ENCODE results near the gene C11orf54.
"Not testable (repeated sequence)": the region's sequence is repeated elsewhere in the genome, so short reads cannot be mapped to it uniquely, and the experiment has no call there.

Gene C11orf54

GRCh38 chr11:93732237-93732892, 9.1 kb upstream of the C11orf54 start:
- DNase-seq (ENCODE audit: low read depth) = no peak
- H3K4me3 ChIP-seq (ENCODE audit: low read depth, low read length) = no peak overlapping the region

- H3K4me3 ChIP-seq (ENCODE audit: low read depth, low read length) = no peak overlapping the region
- DNase-seq (ENCODE audit: low read depth) = no peak
These were observed 8.0 kb upstream of the C11orf54 start for GRCh38 chr11:93733474-93733873.

- H3K4me3 ChIP-seq (ENCODE audit: low read depth, low read length) = no peak overlapping the region
- DNase-seq (ENCODE audit: low read depth) = no peak
These were observed 6.8 kb upstream of the C11orf54 start for GRCh38 chr11:93734427-93735222.

- H3K4me3 ChIP-seq (ENCODE audit: low read depth, low read length) = no peak overlapping the region
- DNase-seq (ENCODE audit: low read depth) = no peak
These were observed 5.8 kb upstream of the C11orf54 start for GRCh38 chr11:93735627-93736026.

GRCh38 chr11:93736129-93736528, 5.3 kb upstream of the C11orf54 start:
- H3K4me3 ChIP-seq (ENCODE audit: low read depth, low read length) = no peak overlapping the region
- no peak for DNase-seq (ENCODE audit: low read depth)

- H3K4me3 ChIP-seq (ENCODE audit: low read depth, low read length) = peak overlapping the region; percentile 93
- DNase-seq (ENCODE audit: low read depth) = no peak
These were observed 3.4 kb upstream of the C11orf54 start for GRCh38 chr11:93737904-93738612.

- H3K4me3 ChIP-seq (ENCODE audit: low read depth, low read length) = peak overlapping the region; percentile 93
- DNase-seq (ENCODE audit: low read depth) = no peak
These were observed 2.8 kb upstream of the C11orf54 start for GRCh38 chr11:93738647-93739081.

- H3K4me3 ChIP-seq (ENCODE audit: low read depth, low read length) = peak overlapping the region; percentile 93
- DNase-seq (ENCODE audit: low read depth) = no peak
These were observed 1.3 kb upstream of the C11orf54 start for GRCh38 chr11:93740031-93740729.

GRCh38 chr11:93740730-93741093, 760 bp upstream of the C11orf54 start:
- DNase-seq (ENCODE audit: low read depth) = no peak
- H3K4me3 ChIP-seq (ENCODE audit: low read depth, low read length) = peak overlapping the region; percentile 93

- peak overlapping the region; percentile 93 for H3K4me3 ChIP-seq (ENCODE audit: low read depth, low read length)
- DNase-seq (ENCODE audit: low read depth) = peak; percentile 24
These were observed 382 bp downstream of the C11orf54 start for GRCh38 chr11:93741882-93742226.

- no peak overlapping the region for H3K4me3 ChIP-seq (ENCODE audit: low read depth, low read length)
- no peak for DNase-seq (ENCODE audit: low read depth)
These were observed 1.8 kb downstream of the C11orf54 start for GRCh38 chr11:93743291-93743690.

GRCh38 chr11:93744669-93745004, 3.2 kb downstream of the C11orf54 start:
- no peak overlapping the region for H3K4me3 ChIP-seq (ENCODE audit: low read depth, low read length)
- DNase-seq (ENCODE audit: low read depth) = no peak

- not testable (repeated sequence) for H3K4me3 ChIP-seq (ENCODE audit: low read depth, low read length); DNase-seq (ENCODE audit: low read depth)
These were observed 3.7 kb downstream of the C11orf54 start for GRCh38 chr11:93745005-93745755.

- H3K4me3 ChIP-seq (ENCODE audit: low read depth, low read length) = no peak overlapping the region
- DNase-seq (ENCODE audit: low read depth) = no peak
These were observed 4.6 kb downstream of the C11orf54 start for GRCh38 chr11:93746101-93746500.

- DNase-seq (ENCODE audit: low read depth) = no peak
These were observed 5.7 kb downstream of the C11orf54 start for GRCh38 chr11:93747122-93747521.

GRCh38 chr11:93751001-93751400, 9.5 kb downstream of the C11orf54 start:
- no peak for DNase-seq (ENCODE audit: low read depth)
- H3K4me3 ChIP-seq (ENCODE audit: low read depth, low read length) = no peak overlapping the region

More at GRCh38 chr11:93747122-93747521, 5.7 kb downstream of the C11orf54 start:
- H3K4me3 ChIP-seq (ENCODE audit: low read depth, low read length) = no peak overlapping the region

GRCh38 chr11:93753241-93753640, 11.8 kb downstream of the C11orf54 start:
- no peak for DNase-seq (ENCODE audit: low read depth)

GRCh38 chr11:93756748-93757147, 15.3 kb downstream of the C11orf54 start:
- H3K4me3 ChIP-seq (ENCODE audit: low read depth, low read length) = no peak overlapping the region
- no peak for DNase-seq (ENCODE audit: low read depth)

More at GRCh38 chr11:93753241-93753640, 11.8 kb downstream of the C11orf54 start:
- H3K4me3 ChIP-seq (ENCODE audit: low read depth, low read length) = no peak overlapping the region

GRCh38 chr11:93757301-93757700, 15.8 kb downstream of the C11orf54 start:
- no peak overlapping the region for H3K4me3 ChIP-seq (ENCODE audit: low read depth, low read length)
- DNase-seq (ENCODE audit: low read depth) = no peak

Data from skeletal muscle cell (primary cell).